HG02973 (cell line): ENCODE data around the gene OXNAD1.

ENCODE experiments used
- ATAC-seq: cut with Tn5 transposase; IDR thresholded peaks from one replicate; pipeline ENCODE4 v1.9.1; 2021; ENCODE audit warnings: moderate library complexity; ENCODE audit not compliant: unreplicated experiment

OXNAD1 gene

DNA sequence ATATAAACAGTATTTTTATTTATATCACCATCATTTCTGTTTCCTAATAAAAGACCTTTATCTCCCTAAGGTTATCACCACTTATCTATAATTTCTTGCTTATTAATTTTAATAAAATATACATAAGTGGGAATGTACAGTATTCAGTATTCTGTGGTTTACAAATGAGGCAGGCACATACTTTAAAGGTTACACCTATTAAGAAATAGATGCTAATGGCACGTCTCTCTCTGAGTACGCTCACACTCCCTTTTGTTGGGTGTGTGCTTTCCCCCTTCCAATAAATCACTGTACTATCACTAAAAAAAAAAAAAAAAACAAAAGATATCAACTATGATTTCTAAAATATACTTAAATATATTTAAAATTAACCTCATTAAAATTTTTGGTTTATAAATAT lies 8.9 kb downstream of the OXNAD1 start:
- no peak for ATAC-seq

DNA sequence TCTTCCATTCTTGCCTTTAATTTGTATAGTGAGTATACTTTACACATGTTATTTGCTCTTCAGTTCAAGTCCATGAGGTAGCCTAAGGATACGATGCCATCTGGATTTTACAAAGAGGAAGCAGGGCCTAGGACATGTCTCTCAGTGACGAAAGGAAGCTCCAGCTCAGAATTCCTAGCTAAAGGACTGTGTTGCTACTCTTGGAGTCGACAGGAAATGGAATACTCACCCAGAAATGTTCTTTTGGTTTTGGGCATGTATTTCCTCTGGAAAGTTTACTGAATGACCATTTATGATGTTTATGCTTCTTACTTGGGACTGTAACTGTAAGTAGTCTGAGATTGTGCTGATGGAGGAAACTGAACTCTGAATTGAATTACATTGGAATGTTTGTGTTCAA lies 12.5 kb downstream of the OXNAD1 start:
- ATAC-seq: no peak

DNA sequence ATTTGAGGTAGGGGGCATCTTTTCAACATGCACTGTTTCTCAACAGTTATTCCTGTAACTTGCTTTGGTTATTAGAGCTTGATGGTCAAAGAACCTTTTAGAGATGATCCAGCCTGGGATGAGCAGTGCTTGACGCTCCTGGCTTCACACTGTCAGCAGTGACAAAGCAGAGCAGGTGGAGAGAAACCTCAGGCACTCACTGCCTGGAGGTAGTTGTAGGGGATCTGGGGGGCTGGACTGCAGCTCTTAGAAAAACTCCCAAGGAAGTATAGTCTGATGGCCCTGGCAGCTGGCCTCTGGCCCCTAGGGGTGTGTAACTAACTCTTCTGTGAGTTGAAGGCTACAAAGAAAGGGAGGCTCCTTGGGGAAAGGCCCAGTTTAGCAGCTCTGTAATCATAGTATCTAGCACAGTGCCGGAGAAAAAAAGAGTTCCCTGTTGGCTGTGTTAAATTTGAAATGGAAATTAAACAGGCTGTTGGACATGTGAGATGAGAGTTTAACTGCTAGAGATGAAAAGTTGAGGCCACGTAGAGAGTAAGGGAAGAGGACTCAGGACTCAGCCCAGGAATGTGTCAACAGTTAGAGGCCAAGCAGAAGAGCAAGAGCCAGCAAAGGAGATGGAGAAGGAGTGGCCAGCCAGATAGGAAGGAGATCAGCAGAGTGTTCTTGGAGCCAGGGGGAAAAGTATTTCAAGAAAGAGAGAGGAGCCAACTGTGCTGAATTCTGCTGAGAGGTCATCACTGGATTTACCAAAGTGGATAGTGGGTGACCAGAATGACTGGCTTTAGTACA lies 14.2 kb downstream of the OXNAD1 start:
- ATAC-seq: no peak

DNA sequence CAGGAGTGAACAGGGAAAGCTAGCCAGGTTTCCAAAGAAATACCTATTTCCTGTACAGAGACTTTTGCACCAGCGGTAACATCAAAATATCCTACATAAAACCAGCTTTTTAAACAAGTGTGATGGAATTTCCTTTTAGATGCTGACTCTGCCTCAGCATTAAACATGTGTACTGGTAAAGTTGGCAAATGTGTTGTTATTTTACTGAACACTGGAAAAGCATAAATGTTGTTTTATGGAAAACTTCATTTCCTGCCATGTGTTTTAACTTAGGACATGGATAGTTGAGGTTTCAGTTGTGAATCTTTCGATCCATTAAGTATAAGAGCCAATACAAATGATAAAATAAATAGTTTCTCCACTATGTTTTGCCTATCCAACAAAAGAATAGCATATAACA lies 15.7 kb downstream of the OXNAD1 start:
- no peak for ATAC-seq

DNA sequence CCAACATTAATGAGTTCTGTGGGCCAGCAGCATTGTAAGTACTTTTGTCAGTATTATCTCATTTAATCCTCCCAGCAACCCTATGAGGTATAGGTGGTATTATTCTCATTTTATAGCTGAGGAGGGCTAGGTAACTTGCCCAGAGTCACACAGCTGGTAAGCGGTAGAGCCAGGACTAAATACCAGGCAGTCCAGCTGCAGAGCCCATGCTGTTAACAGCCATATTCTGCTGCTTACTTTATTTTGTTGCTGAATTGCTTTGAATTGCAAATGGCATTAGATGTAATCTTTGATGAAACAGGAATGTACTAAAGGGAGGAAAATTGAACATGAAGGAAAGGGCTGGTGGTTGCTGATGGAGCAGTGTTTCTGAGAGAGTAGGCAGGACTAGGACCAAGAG lies 19.6 kb downstream of the OXNAD1 start:
- ATAC-seq: no peak

DNA sequence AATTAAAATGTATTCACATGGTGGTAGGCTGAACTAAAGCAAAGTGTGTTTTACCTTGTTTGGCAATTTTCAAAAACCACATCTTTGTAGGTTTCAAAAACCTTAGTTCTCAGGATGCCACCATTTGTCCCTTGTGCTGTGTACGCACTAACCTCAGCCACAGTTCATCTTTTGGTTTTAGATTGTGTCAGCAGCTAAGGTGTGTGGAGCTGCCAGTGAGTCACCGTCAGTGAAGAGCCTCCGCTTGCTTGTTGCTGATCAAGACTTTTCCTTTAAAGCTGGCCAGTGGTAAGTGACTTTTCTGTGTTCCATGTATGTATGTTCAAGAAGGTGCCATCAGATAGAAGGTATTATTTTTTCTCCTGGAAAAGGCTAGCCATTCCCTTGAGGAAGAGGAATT lies 21.1 kb downstream of the OXNAD1 start:
- ATAC-seq: peak; percentile 83

DNA sequence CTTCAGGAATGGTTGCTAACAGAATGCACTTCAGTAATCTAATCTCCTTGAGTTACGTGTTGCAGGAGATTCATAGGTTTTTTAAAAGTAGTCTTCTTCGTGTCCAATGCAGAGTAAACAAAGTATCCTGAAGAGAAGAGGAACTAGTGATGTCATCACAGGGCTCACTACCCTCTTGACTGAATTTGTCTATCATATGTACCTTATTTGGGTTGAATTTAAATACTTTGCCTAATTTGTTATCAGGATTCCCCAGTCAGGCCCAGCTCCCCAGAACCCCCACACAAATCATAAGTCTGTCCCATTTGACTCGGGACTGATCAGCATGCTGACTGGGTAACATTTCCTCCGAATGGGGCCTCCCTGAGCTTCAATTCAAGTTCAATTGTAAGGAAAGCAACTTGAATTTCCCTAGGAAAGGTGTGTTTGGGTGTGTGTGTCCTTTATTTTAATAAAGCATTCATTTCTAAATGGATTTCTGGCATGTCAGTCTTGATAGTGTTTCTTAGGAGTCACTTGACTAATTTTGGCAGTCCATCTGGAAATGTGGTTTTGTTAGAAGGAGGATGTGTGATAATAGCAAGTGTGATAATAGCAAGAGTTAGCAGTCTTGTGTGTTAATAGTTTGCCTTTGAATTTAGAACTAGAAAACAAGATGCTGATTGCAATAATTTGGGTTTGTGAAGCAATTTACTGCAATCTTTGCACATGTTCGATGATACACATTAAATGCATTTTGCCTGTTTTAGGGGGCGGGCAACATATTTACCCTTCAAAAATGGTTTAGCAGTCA lies 21.9 kb downstream of the OXNAD1 start:
- ATAC-seq: no peak

DNA sequence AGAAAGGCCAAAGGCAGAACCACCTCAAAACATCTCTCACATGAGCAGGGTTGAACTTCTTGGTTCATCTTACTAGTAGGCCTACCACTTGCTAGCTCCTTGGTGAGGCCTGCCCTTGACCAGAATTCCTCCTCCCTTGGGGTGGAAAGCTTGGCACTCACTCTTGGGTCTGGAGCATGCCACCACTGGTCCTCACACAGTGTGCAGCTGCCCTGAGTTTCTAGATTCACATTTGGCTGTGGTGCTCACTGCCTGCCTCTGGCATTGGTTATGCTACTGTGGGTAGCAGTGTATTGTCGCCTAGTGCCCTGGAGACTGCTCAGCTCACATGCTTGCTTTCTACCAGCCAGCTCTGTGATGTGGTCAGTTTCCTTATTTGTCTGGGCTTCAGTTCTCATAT lies 23.7 kb downstream of the OXNAD1 start:
- ATAC-seq: no peak

DNA sequence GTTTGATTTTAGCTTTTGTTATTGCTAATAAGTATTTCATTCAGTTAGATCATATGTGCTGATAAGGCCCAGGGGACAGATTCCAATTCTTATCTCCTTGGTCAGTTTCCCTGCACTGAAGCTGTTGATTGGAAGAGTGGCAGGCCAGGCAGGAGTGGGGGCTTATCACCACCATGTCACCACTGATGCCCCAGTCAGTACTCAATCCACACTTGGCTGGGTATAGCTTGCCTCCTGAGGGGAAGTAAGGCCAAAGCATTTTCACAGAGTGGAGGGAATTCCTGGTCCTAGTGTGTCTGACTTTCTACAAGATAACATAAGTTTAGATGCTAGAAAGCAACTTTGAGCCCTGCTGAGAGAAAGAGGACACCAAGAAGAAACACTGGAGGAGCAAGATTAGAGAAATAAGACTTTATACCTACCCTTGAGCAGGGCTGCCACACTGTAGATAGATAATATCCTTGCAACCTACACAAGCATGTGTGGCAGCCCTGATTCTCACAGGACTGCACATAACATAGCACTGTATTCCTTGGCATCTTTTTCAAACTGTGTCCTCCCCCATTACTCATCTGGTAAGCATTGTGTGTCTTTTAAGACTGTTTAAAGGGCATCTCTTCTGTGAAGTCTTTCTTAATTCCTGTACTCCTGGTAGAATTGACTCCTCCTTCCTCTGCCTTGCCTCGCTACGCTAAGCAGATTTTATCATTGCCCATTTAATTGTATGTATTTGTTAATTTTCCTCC lies 24.3 kb downstream of the OXNAD1 start:
- ATAC-seq: no peak

DNA sequence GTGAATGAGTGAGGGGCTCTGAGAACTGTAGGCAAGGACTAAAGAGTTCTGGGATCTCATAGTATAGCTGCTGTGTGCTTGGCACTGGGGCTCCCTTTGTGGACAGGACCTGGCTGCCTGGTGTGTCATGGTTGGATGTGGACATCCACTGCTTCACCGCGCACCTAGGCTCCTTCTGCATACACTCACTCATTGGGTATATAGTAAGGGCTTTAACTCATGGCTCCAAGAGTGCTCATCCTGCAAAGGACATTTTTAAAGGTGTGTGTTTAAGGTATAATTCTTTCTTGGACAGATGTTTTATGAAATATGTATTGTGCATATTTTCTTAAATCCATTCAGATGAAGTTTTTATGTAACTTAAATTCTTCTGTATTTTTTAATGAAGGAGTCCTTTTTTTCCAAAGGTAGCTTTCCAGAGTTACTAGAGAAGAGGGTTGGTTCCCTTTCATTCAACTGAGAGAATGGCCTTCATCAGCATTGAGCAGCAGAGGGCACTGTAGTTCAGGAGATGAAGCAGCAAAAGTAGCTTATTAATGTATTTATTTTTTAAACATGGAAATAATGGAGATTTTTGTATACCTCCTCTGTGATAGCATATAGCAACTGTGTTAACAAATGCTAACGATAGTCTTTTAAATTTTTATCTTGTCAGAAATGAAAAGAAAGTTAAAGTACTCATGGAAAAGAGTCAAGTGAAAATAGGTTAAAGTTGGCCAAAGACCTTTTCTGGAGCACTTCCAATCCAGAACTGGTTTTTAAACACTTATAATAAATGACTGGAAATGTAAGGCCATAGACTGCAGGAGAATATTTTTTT lies 25.2 kb downstream of the OXNAD1 start:
- no peak for ATAC-seq

DNA sequence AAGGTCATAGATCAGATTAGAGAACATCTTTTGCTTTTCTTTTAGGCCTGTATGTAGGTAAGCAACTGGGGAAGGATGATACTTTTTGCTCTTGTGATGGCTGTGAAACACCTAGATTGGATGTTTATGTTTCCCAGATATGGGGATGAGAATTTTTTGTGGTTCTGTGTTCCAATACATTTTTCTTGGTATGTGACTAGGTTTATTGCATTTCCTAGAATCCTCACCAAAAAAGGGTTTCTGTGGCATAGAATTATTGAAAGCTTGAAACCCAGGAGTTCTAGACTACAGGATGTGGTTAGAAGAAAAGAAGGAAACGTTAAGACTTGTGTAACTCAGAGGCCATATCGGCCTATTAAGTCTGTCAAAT lies 25.8 kb downstream of the OXNAD1 start:
- no peak for ATAC-seq

DNA sequence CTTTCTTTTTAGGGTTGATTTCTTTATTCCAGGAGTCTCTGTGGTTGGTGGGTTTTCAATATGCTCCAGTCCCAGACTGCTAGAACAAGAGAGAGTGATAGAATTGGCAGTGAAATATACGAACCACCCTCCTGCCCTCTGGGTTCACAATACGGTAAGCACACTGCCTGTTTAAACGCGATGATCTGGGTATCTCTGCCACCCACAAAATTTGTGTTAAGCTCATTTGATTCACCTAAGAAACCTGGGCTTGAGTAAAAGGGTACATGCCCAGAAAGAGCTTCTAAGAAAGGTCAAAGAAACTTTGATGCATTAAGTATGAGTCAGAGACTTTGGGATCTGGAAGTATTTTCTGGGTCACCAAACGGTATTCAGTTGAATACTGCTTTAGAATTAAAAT lies 29.8 kb downstream of the OXNAD1 start:
- no peak for ATAC-seq

DNA sequence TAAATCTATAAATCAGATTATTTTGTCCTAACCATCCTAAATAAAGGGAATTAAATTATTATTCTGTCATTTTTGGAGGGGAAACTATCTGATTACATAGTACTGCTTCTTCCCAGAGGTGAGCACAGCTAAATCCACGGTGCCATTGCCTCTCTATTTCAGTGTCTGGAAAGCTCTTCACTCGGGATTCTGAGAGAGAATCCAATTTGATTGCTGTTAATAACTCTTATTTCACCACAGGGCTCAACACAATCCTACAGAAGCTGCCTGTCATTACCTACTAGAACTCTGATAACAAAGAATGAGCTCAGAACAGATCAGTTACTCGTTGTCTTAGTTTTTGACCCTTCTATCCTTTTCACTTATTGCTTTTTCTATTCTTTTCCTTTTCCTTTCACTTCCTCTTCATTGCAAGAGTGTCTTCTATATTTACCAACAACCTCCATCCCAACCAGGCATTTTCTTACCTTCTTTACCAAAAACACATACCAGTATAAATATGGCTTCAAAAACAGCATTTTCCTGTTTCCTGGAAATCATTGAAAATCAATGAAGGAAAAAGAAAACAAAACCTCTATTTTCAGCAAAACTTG lies 30.4 kb downstream of the OXNAD1 start:
- no peak for ATAC-seq

DNA sequence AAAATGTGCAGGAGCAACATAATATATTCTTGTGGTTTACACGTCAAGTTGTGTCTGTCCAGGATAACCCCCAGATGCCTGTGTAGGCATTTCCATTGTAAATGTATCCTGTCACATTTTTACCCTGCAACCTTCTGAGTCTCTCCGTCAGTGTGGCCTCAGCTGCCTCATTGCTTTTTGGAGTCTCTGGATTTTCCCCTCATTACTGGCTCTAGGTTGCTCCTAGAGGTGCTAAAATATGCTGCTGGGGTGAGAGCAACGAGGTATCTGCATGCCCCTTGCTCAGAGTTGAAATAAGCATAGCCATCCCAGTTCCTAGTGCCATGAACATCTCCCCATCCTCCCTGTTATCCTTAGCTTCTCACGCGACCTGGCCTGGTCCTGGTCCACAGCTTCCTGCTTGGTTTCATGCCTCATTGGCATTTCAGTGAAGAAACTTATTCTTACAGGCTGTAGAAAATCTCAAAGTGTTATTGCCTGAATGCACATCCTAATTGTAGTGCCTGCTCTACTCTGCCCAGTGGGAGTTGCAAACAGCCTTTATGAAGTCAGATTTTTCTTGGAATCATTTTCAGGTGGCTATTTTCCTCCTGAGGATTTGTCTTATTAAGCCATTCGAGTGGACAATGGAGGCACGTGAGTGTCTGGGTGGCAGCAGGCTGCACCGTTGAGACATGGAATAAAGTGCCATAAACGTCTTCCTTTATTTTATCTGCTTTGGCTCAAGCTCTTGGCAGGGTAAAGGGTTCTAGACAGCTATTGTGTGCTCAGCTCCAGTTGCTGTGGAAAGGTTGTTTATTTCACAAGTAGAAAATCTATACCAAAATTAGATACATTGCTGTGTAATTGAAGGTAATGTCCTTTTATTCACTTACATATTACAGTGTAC lies 33.2 kb downstream of the OXNAD1 start:
- ATAC-seq: no peak

DNA sequence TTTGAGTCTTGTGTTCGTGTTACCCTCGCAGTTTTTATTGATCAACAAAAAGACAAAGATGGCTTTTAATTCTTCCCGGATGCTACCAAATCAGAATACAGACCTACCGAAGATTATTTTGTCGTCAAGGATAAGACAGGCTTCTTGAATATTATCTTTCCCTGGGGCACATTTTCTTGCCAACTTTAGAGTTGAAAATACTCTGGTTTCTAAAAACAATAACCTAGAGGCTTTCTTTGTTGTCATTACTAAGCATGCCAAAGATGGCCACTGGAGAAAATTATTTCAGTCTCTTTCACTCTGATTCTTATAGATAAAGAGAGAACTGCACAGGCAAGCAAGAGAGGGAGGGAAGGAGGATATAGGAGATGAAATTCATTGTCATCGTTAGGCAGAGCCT lies 33.9 kb downstream of the OXNAD1 start:
- ATAC-seq: no peak

DNA sequence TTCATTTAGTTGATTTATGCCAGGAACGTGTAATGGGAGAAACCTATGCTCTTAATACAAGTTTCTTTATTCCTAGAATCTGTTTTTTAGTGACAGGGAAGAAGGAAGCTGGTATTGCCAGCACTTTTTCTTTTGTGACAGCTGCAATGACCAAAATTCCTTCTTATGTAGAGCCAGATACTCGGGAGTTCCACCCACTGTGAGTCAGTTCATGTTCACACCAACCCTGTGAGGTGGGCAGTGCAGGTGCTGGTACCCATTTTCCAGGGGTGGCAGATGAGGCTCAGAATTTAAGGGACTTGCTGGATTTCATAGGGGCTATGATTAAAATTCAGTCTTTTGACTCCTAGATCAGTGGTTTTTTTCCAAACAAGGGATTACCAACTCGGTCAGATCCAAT lies 34.7 kb downstream of the OXNAD1 start:
- no peak for ATAC-seq

DNA sequence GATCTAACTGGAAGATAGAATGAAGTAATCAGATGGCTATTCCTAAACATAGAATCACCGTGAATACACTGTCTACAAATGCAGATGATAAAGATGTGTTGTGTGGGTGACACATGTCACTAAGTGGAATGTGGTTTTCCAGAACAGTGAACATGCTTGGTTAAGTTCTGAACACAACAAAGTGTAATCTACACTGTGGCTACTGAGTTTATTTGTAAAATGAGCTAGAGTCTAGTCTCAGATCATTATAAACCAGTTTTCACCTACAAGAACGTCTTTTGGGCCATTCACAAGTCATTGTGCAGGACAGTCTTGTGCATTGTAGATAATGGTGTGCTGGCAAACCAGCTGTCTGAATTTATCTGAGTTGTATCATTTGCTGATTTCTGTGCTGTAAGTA lies 35.3 kb downstream of the OXNAD1 start:
- ATAC-seq: peak; percentile 46

DNA sequence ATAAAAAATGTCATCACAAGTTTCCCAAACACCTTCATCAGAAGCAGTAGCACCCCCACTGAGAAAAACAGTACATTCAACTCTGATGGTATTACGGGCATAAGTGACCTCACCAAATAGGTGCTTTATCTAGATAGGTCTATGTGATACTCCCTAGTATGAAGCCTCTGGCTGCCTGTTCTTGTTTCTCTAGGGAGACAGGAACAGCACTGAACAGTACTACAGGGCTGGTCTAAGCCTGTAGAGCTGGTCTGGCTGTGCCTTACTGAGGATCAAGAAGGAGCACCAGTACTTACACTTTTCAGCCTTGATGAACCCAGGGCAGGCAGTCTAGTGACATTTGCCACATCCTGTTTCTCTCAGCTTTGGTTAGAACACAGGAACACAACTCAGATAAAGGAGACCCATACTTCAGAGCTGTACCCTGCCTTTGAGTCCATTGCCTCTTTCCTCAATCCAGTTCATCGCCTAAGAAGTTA lies 35.9 kb downstream of the OXNAD1 start:
- peak; percentile 61 for ATAC-seq

DNA sequence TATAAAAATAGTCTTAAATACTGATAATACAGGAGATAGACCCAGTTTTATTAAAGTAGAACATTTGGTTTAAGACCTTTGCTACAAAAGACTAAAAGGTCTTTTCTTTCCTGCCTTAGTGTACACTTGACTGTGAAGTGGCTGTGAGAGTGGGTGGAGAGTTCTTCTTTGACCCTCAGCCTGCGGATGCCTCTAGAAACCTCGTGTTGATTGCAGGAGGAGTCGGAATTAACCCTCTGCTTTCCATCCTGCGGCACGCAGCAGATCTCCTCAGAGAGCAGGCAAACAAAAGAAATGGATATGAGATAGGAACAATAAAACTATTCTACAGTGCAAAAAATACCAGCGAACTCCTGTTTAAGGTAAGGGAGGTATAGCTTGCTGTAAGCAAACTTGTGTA lies 36.5 kb downstream of the OXNAD1 start:
- no peak for ATAC-seq
